Measurements from ENCODE around the gene RNH1.
"Not testable (repeated sequence)": the region's sequence is repeated elsewhere in the genome, so short reads cannot be mapped to it uniquely, and the experiment has no call there.

The RNH1 gene

DNA sequence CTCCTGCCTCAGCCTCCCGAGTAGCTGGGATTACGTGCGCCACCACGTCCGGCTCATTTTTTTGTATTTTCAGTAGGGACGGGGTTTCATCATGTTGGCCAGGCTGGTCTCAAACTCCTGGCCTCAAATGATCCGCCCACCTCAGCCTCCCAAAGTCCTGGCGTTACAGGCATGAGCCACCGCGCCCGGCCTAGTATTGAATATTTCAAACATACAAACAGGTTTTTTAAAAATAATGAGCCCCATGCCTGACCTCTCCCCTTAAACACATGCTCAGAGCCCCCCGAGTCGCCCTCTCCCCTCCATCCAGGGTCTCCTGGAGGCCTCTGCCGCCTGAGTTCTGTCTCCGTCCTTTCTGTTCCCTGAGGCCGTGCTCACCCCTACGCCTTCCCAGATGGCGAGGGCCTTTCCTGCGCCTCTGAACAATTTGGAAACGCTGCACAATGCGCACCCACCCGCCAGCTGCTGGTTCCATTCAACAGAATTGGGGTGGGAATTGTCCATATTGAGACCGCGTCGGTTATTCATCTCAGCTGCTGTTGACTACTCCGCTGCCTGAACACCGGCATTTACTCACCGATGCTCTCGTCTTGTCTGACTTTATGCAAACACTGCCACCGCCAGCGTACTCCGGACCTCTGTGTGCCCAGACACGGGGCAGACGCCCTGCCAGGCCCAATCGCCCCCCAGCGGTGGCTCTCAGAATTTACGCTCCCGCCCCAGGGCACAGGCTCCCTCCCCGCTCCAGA lies 13.6 kb upstream of the RNH1 start:
- DNase-seq (ENCODE audit: extremely low read depth in 1 of 2, low read depth in 1 of 2) = no peak

DNA sequence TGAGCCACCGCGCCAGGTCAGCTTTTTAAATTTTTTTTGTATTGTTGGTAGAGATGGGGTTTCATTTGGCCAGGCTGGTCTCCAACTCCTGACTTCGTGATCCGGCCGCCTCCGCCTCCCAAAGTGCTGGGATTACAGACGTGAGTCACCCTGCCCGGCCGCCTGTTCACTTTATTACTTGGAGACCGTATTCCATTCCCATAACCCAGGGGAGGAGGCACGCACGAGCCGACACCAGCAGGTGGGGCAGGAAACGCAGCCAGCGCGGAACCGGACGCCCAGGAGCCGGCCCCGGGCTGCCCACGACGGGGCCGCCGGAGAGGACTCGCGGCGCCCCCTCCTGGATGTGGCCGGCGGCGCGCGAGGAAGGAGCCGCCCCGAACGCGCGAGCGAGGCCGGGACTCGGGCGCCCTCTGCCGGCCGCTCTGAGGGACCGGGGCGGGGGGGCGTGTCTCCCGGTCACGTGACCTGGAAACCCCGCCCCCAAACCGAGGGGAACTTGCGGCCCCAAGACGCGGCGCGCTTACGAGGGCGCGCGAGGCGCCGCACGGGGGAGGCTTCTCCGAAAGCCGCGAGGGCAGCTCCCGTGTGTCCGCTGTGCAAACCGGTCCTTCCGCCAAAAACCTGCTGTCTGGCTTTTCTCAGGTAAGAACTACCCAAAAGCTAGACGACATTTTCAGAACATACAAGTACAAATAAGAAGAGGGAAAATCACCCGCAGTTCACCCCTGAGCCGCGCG lies 11.6 kb upstream of the RNH1 start:
- DNase-seq (ENCODE audit: extremely low read depth in 1 of 2, low read depth in 1 of 2) = peak; percentile 59 to 82

DNA sequence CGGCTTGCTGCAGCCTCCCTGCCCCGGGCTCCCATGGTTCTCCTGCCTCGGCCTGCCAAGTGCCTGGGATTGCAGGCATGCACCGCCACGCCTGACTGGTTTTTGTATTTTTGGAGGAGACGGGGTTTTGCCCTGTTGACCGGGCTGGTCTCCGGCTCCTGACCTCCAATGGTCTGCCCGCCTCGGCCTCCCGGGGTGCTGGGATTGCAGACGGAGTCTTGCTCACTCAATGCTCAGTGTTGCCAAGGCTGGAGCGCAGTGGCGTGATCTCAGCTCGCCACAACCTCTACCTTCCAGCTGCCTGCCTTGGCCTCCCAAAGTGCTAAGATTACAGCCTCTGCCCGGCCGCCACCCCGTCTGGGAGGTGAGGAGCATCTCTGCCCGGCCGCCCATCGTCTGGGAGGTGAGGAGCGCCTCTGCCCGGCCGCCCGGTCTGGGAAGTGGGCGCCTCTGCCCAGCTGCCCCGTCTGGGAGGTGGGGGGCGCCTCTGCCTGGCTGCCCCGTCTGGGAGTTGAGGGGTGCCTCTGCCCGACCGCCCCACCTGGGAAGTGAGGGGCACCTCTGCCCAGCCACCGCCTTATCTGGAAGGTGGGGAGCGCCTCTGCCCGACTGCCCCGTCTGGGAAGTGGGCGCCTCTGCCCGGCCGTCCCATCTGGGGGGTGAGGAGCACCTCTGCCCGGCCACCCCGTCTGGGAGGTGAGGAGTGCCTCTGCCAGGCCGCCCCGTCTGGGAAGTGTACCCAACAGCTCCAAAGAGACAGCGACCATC lies 10.1 kb upstream of the RNH1 start:
- DNase-seq (ENCODE audit: extremely low read depth in 1 of 2, low read depth in 1 of 2) = not testable (repeated sequence)

DNA sequence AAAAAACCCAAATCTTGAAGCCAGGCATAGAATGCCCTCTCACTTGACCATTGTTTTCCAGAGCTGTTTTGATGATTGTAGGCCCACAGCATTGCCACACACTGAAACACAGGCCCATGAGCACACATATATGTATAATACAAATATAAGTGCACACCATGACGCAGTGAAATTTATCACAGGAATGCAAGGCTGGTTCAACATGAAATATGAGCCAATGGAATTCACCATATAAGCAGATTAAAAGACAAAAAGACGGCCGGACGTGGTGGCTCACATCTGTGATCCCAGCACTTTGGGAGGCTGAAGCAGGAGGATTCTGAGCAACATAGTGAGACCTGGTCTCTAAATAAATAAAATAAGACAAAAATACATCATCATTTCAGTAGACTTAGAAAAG lies 9.4 kb upstream of the RNH1 start:
- DNase-seq (ENCODE audit: extremely low read depth in 1 of 2, low read depth in 1 of 2) = no peak

DNA sequence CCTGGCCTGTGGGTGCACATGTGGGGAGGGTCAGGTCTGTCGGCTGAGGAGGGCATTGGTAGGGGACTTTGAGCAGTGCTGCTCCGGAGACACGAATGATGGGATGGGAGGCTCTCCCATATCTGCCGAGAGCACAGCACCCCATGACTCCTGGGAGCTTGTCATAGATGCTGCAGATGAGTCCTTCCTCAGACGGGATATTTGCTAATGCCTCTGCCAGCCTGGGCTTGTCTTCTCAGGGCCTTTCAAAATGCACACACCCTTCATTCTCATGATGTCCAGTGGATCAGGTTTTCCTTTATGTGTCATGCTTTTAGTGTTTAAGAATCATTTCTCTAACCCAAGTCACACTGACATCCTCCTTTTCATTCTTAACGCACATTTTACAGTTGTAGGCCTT lies 8.1 kb upstream of the RNH1 start:
- DNase-seq (ENCODE audit: extremely low read depth in 1 of 2, low read depth in 1 of 2) = no peak

DNA sequence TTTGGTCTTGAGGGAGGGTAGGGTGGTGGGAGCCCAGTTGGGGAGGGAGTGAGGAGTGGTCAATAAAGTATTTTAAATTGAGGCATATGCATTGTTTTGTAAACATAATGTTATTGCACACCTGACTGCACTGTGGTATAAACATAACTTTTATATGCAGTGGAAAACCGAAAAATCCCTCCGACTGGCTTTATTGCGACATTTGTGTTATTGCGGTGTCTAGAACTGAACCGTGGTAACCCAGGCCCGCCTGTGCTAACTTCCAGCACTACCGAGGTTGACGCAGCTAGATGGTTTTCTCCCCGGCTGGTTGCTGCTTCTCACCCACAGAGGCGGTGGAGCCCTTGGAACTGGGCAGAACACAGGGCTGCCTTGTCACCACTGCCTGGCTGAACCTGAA lies 7.6 kb upstream of the RNH1 start:
- DNase-seq (ENCODE audit: extremely low read depth in 1 of 2, low read depth in 1 of 2) = no peak

DNA sequence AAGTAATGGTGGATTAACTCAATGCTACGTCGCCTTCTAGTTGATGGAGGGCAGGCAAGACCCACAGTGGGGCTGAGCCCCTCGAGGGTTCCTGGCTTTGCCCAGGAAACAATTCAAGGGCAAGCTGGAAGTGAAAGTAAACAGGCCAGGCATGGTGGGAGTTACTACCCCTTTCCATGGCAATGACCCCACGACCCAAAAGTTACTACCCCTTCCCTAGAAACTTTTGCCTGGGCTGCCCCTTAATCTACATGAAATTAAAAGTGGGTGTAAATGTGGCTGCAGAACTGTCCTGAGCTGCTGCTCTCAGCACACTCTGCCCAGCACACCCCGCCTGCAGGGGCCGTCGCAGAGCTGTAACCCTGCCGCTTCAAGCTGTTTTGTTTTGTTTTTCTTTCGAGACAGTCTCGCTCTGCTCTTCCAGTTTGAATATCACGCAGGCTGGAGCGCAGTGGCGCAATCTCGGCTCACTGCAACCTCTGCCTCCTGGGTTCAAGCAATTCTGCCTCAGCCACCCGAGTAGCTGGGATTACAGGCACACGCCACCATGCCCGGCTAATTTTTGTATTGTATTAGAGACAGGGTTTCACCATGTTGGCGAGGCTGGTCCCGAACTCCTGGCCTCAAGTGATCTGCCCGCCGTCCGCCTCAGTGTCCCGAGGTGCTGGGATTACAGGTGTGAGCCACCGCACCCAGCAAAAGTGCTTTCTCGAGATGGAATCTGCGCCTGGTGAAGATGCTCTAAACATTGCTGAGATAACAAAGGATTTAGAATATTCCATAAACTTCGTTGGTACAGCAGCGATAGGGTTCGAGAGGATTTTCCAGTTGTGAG lies 5.9 kb upstream of the RNH1 start:
- no peak for DNase-seq (ENCODE audit: extremely low read depth in 1 of 2, low read depth in 1 of 2)

DNA sequence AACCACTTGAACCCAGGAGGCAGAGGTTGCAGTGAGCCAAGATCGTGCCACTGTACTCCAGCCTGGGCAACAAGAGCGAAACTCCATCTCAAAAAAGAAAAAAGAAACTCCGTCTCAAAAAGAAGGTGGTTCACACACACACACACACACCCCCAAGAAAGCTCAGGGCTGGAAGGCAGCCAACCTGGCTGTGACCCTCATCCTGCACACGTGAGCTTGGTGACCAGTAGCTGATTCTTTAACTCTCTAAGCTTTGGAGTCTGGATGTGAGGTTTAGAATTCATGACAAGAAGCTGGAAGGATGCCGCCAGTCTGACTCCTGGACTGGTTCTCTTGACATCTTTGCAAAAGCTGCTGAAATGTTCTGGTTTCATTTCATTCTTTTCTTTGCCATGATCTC lies 1.9 kb upstream of the RNH1 start:
- no peak for DNase-seq (ENCODE audit: extremely low read depth in 1 of 2, low read depth in 1 of 2)

DNA sequence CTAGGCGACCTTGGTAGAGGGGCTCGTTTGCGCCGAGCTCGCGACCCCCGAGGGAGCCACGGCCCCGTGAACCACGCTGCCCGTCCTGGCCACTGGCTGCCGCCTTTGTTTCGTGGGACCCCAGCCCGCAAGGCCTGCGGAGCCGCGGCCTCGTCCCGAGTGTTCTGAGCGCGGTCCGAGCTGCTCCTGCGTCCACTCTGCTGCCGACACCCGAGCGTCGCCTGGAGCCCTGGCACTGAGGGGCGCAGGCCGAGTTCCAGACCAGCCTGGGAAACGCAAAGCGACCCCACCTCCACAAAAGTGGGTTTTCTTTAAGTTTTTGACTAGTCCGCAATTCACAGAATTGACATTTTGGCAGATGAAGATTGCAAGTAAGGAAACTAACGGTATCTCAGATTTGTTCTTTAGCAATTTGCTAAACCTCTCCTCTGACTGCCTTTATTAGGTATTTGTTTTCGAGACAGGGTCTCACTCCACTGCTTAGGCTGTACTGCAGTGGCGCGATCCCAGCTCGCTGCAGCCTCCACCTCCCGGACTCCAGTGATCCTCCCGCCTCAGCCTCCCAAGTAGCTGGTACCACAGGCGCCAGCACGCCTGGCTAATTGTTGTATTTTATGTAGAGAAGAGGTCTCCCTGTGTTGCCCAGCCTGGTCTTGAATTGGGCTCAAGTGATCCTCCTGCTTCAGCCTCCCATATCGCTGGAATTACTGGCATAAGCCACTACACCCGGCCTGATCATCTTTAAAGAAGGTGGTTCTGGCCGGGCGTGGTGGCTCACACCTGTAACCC lies 879 bp upstream of the RNH1 start:
- DNase-seq (ENCODE audit: extremely low read depth in 1 of 2, low read depth in 1 of 2) = no peak

DNA sequence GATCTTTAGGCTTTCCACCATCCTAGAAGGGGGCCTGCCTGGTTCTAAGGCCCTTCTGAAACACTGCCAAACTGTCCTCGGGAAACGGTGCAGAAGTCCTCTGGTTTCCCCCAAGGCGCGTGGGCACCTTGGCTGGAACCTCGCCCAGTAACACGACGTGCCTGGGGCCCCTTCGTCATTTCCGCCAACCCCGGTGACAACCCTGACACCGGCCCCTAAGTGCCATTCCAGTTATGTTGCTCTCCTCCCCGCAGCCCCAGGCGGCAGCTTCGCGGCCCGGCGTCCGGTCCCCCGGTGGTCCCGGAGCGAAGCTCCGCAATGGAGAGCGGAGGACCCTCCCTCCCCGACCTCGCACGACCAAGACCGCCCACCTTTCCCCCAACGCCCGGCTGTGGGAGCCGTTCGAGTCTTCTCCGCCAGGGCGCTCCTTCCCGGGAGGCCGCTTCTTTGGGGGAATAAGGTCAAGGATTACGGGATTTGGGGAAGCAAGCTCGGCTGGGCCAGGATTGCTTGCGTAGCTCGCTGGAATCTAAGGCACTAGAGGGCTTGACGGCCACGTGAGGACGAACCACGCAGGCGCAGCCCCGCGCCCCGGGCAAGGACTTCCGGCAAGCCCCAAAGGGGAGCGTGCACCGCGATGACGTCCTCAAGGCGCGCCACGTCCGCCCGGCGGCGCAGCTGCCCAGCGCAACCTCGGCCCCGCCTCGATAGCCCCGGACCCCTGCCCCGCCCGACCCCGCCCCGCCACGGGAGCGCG lies 626 bp downstream of the RNH1 start:
- peak; percentile 95 to 97 for DNase-seq (ENCODE audit: extremely low read depth in 1 of 2, low read depth in 1 of 2)

DNA sequence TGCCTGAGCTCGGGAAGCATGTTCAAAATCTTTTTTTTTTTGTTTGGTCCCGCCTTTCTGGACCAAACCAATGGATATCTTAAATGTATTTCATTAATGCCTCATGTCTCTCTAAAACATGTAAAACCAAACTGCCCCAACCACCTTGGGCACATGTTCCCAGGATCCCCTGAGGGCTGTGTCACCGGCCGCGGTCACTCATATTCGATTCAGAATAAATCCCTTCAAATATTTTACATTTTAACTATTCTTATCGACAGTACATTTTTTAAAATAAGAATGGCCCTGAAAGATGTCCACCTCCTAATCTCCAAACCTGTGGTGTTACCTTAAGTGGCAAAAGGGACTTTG lies 2.1 kb downstream of the RNH1 start:
- DNase-seq (ENCODE audit: extremely low read depth in 1 of 2, low read depth in 1 of 2) = no peak

DNA sequence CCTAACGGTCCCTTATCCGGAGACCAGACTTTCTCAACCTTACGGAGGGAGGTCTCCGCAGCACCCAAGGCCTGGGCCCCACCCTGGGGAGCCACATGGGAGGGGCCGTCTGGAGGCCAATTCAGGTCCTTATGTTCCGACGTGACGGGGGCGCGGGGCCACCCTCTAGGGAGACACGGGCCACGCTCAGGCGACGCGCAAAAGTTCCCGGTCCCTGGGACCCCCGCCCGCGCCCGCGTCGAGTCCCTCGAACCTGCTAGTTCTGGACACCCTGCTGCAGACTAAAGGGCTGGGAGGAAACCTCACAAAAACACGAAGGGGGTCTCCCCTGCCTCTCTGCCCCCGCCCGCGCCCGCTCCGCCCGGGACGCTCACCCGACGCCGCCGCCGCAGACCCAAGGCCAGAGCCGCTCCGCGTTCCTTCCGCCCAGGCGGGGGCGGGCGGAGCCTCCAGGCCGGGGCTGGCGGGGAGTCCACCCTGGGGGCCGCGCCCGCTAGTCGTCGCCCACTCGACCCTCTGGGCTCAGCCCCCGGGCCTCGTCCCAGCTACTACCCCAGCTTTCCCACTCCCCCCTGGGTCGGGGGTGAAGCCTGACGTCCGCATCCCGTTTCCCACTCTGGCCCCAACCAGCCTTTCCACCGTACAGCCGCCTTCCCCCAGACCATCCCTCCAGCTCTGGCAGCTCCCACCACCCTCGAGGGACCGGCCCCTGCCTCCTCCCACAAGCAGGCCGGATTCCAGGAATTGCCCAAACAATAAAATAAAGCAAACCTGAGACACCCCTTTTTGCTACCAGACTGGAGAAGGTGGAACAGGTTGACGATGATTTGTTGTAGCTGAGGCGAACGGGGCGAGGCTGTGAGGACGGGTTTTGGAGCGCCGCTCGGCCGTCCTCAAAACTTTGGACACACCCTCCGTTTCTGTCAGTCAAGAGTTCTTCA lies 2.7 kb downstream of the RNH1 start:
- DNase-seq (ENCODE audit: extremely low read depth in 1 of 2, low read depth in 1 of 2) = no peak

DNA sequence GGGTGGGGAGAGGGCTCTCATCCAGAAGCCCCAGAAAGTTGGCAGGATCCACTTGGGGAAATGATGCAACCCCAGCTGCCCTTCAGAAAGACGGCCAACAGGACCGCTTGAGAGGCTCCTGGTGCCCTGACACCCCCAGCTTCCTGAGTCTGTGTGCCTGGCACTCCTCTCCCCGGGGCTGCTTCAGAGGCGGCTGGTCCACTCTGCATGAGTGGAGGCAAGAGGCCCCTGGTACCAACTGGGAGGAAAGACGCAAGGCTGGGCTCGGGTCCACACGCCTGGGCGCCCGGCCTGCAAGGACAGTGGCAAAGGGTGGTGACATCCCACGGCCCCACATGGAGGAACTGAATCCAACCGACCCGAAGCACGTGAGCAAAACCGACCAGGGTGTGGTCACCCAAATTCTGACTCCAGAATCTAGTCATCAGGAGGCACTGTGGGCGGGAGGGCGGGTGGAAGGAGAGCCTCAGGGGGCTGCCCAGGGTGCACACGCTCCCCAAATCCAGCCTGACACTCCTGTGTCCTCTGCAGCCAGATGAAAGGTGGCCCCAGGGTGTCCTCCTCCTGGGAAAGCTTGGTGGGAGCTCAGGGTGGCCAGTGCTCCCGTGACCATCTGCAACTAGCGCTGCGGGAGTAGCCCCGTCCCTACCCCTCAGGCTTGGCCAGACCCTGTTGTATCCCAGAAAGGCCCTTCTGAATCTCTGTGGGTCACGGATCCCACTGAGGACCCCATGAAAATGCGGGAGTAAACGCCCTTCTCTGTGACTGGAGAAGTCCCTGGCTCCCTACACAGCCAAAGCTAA lies 3.7 kb downstream of the RNH1 start:
- peak in 1 of 2 donors; percentile 35 for DNase-seq (ENCODE audit: extremely low read depth in 1 of 2, low read depth in 1 of 2)

DNA sequence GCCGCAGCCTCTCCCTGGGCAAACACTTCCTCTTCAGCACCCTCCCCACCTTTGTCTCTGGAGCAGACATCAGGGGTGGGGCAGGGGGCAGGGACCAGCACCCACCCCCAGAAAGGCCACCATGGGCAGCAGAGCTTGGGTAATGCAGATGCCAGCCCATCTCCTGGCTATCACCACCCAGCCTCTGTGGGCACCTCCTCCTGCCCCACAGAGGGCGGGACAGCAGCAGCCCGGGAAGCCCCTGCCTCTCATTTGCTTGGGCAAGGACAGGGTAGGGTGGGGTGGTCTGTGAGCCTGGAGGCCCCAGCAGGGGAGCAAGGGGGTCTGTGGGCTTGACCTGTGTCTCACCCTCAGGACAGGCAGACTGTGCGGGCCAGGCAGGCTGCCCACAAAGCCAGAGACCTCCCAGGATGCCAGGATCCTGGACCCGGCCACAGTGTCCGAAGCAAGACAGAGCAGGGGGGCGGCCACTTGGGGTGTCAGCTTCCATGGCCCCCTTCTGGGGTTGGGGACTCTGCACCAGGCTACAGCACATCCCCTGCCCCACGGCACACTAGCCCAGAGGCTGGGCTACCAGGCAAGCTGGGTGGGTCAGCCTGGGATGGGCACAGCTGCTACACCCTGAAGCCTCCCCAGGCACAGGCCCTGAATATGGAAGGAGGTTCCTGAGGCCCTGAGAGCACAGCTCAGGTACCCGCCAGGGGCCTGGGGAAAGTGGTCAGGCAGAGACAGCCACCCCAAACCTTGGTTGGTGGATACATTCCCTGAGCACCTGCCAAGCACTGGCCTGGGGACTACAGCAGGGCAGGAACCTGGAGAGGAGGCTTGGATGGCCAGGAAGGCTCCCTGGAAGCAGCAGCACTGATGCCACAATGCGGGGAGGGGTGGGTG lies 4.5 kb downstream of the RNH1 start:
- no peak for DNase-seq (ENCODE audit: extremely low read depth in 1 of 2, low read depth in 1 of 2)

DNA sequence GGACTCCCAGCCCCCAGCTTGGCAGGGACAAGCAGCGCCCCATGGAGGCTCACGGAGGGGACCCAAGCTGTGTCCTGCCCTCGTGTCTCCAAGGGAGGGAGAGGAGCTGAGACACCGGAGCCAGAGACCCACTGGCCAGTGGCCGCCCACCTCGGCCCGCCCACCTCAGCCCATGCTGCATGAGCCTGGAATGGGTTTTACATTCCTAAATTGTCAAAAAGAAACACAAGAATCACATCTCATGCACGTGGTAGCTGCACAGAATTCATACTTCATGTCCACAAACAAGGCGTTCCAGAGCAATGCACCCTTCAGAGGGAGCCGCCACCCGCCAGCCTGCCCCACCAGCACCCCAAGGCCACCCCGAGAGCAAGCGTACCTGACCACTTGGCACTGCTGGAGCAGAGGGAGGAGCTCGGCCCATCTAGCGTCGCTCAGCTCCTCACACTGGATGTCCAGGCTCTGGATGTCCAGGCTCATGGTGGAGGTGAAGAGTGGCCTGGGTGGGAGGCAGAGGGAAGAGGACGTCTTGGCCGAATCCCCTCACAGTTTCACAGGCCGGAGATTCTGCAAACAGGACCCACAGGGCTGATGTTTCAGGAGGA lies 5.3 kb downstream of the RNH1 start:
- no peak for DNase-seq (ENCODE audit: extremely low read depth in 1 of 2, low read depth in 1 of 2)

DNA sequence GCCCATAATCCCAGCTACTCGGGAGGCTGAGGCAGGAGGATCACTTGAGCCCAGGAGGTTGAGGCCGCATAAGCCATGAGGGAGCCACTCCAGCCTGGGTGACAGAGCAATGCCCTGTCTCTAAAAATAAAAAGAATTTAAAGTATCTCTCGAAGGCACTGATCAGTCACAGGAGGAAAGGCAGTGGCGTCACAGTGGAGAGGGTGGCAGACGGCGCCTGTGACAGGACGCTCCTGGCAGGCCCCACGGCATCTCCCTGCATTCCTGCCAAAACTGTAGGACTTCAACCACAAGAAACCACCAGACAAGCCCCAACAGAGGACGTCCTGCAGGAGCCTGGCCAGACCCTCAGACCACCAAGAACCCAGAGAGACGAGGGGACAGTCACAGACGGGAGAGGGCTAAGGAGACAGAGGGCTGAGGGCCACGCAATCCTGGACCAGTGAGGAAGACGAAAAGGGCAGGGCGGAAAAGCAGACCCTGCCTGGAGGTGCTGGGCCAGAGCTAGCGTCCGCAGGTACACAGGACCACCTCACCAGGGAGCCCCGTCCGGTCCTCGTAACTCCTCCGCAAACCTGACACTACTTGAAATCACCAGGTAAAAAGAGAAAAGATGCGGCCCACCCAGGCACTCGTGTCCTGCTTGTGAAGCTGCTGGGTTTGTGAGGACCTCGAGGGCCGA lies 5.9 kb downstream of the RNH1 start:
- no peak for DNase-seq (ENCODE audit: extremely low read depth in 1 of 2, low read depth in 1 of 2)
